Measurements from ENCODE around the gene ZNF286A.
A peak's percentile ranks its signal among the peaks of the same experiment; 100 is the strongest.
"Not testable (repeated sequence)": the region's sequence is repeated elsewhere in the genome, so short reads cannot be mapped to it uniquely, and the experiment has no call there.

ZNF286A gene

DNA sequence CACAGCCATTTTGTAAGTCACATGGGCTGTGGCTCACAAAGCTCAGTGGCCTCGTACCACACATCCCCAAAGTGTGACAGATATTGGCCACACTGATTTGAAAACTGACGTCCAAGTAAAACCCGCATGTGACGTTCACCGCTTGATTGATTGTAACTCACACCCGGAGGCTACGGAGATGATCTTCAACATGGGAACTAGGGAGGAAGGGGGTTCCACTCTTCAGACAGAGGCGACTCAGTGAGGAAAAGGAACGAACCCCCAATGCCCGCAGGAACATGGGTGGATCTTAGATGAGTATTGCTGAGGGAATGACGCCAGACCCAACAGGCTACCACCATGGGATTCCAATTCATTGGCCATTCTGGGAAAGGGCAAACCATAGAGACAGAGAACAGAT lies 39.7 kb downstream of the ZNF286A start:
- not testable (repeated sequence) for H3K27ac ChIP-seq (ENCODE audit: low read depth, low read length); H2BK12ac ChIP-seq (ENCODE audit: low read length); H4K91ac ChIP-seq (ENCODE audit: low read depth, low read length); H3K79me2 ChIP-seq (ENCODE audit: control insufficient read depth, insufficient read depth, low read length, poor library complexity); H3K14ac ChIP-seq (ENCODE audit: low read length); H3K4me3 ChIP-seq (ENCODE audit: low read depth, low read length); H2BK120ac ChIP-seq (ENCODE audit: insufficient read depth, low read length, poor library complexity); H4K12ac ChIP-seq (ENCODE audit: low read depth, low read length); H3K9me3 ChIP-seq (ENCODE audit: insufficient read depth, low read depth, low read length); H2BK5ac ChIP-seq (ENCODE audit: low read depth, low read length, poor library complexity); H3K79me1 ChIP-seq (ENCODE audit: low read length); H3K9ac ChIP-seq (ENCODE audit: low read length); H4K8ac ChIP-seq (ENCODE audit: low read depth, low read length); H3K18ac ChIP-seq (ENCODE audit: low read length); H3K23ac ChIP-seq (ENCODE audit: low read length); H3K4me2 ChIP-seq (ENCODE audit: low read length); H3K4me1 ChIP-seq (ENCODE audit: control insufficient read depth in 1 of 2, insufficient read depth in 2 of 2, low read length in 2 of 2); H2AFZ ChIP-seq (ENCODE audit: insufficient read depth, low read length, poor library complexity); H2AK5ac ChIP-seq (ENCODE audit: low read length); H3K36me3 ChIP-seq (ENCODE audit: control insufficient read depth in 1 of 2, insufficient read depth in 2 of 2, low read length in 2 of 2); H3K4ac ChIP-seq (ENCODE audit: low read depth, low read length); H3K27me3 ChIP-seq (ENCODE audit: insufficient read depth, low read length)
- WGBS (ENCODE audit: extremely low coverage, insufficient coverage, insufficient read length) = no CpG with 5 or more reads among the region's 11 CpGs
- DNase-seq = peak; percentile 11 to 59

DNA sequence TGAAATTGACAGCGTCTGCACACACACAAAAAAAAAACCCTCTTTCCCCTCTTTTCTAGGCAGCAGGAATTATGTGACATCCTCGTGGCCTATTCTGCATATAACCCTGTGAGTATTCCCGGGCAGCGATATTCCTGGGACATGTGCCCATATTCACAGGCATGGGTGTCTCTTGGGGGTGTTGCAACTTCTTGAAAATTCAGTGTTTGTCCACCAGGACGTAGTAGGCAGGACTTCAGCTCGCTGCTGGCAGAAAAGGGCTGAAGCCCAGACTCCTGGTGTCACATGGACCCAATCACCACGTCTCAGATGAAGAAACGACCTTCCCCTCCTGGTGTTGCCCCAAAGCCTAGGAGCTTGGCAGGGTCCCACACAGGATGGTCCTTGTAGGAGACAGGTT lies 40.5 kb downstream of the ZNF286A start:
- not testable (repeated sequence) for H2BK5ac ChIP-seq (ENCODE audit: low read depth, low read length, poor library complexity); H3K18ac ChIP-seq (ENCODE audit: low read length); H4K8ac ChIP-seq (ENCODE audit: low read depth, low read length); H3K36me3 ChIP-seq (ENCODE audit: control insufficient read depth in 1 of 2, insufficient read depth in 2 of 2, low read length in 2 of 2); H3K27ac ChIP-seq (ENCODE audit: low read depth, low read length); H3K23ac ChIP-seq (ENCODE audit: low read length); H3K4me1 ChIP-seq (ENCODE audit: control insufficient read depth in 1 of 2, insufficient read depth in 2 of 2, low read length in 2 of 2); H4K91ac ChIP-seq (ENCODE audit: low read depth, low read length); H3K9ac ChIP-seq (ENCODE audit: low read length); H2AFZ ChIP-seq (ENCODE audit: insufficient read depth, low read length, poor library complexity); H2BK120ac ChIP-seq (ENCODE audit: insufficient read depth, low read length, poor library complexity); H3K79me1 ChIP-seq (ENCODE audit: low read length); H4K12ac ChIP-seq (ENCODE audit: low read depth, low read length); H3K4ac ChIP-seq (ENCODE audit: low read depth, low read length); H2BK12ac ChIP-seq (ENCODE audit: low read length); H3K79me2 ChIP-seq (ENCODE audit: control insufficient read depth, insufficient read depth, low read length, poor library complexity); DNase-seq; H3K14ac ChIP-seq (ENCODE audit: low read length); H2AK5ac ChIP-seq (ENCODE audit: low read length); H3K27me3 ChIP-seq (ENCODE audit: insufficient read depth, low read length); H3K9me3 ChIP-seq (ENCODE audit: insufficient read depth, low read depth, low read length); H3K4me2 ChIP-seq (ENCODE audit: low read length); H3K4me3 ChIP-seq (ENCODE audit: low read depth, low read length)
- no CpG with 5 or more reads among the region's 8 CpGs for WGBS (ENCODE audit: extremely low coverage, insufficient coverage, insufficient read length)

DNA sequence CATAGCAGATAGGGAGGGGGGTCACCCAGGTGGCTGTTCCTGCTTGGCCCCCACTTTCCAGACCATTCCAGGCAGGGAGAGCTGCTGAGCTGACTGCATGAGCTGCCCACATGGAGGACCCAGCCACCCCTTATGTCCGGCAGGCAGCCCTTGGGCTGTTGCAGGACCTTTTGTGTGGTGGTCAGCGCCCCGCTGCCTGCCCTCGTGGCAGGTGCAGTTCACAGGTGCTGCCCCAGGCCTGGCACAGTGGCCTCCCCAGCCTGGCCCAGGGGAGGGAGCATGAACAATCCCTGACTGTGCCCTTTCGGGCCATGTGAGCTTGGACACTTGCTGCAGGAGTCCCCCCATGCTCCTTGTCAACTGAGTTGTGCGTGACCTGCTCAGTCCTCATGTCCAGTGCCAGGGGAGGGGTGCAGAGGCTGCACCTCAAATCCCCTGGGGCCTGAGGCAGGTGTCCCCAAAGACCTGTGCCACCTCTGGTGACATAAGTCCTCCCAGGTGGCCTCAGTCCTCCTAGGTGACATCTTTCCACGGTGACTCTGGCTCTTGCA lies 41.1 kb downstream of the ZNF286A start:
- H4K8ac ChIP-seq (ENCODE audit: low read depth, low read length) = no peak overlapping the region
- H3K79me2 ChIP-seq (ENCODE audit: control insufficient read depth, insufficient read depth, low read length, poor library complexity) = no peaks in the 10 kb centered on the region
- H3K79me1 ChIP-seq (ENCODE audit: low read length) = no peaks in the 10 kb centered on the region
- H2BK5ac ChIP-seq (ENCODE audit: low read depth, low read length, poor library complexity) = no peak overlapping the region
- WGBS (ENCODE audit: extremely low coverage, insufficient coverage, insufficient read length) = no CpG with 5 or more reads among the region's 7 CpGs
- no peak overlapping the region for H3K4me3 ChIP-seq (ENCODE audit: low read depth, low read length)
- no peaks in the 10 kb centered on the region for H3K36me3 ChIP-seq (ENCODE audit: control insufficient read depth in 1 of 2, insufficient read depth in 2 of 2, low read length in 2 of 2)
- H3K27me3 ChIP-seq (ENCODE audit: insufficient read depth, low read length) = no peaks in the 10 kb centered on the region
- H2BK120ac ChIP-seq (ENCODE audit: insufficient read depth, low read length, poor library complexity) = no peak overlapping the region
- H3K18ac ChIP-seq (ENCODE audit: low read length) = no peak overlapping the region
- H3K4me2 ChIP-seq (ENCODE audit: low read length) = no peak overlapping the region
- H4K91ac ChIP-seq (ENCODE audit: low read depth, low read length) = no peak overlapping the region
- H3K4ac ChIP-seq (ENCODE audit: low read depth, low read length) = no peak overlapping the region
- no peak overlapping the region for H4K12ac ChIP-seq (ENCODE audit: low read depth, low read length)
- no peak overlapping the region for H3K9ac ChIP-seq (ENCODE audit: low read length)
- no peaks in the 10 kb centered on the region for H3K4me1 ChIP-seq (ENCODE audit: control insufficient read depth in 1 of 2, insufficient read depth in 2 of 2, low read length in 2 of 2)
- no peak overlapping the region for H3K27ac ChIP-seq (ENCODE audit: low read depth, low read length)
- H3K23ac ChIP-seq (ENCODE audit: low read length) = no peak overlapping the region
- no peak overlapping the region for H2AK5ac ChIP-seq (ENCODE audit: low read length)
- H3K14ac ChIP-seq (ENCODE audit: low read length) = no peak overlapping the region
- DNase-seq = peak in 1 of 2 donors; percentile 37
- H3K9me3 ChIP-seq (ENCODE audit: insufficient read depth, low read depth, low read length) = no peaks in the 10 kb centered on the region
- H2BK12ac ChIP-seq (ENCODE audit: low read length) = no peak overlapping the region
- no peak overlapping the region for H2AFZ ChIP-seq (ENCODE audit: insufficient read depth, low read length, poor library complexity)

DNA sequence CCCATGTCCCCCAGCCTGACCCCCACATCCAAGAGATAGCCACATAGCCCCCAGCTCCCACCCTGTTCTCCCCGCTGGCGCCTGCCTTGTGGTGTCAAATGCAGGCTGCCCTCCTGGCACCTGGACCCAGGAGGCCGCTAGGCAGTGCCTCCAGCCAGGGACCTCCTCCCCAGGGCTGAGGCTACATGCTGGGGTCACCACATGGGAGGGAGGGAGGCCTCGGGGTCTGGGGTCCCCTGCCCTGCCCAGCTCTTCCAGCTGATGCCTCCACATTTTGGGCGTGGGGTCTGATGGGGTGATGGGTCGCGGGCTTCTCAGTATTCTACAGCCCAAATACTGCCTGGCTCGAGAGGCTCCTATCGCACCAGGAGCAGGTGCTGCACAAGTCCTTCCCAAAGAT lies 42.1 kb downstream of the ZNF286A start:
- H3K14ac ChIP-seq (ENCODE audit: low read length) = no peak overlapping the region
- DNase-seq = no peak
- no CpG with 5 or more reads among the region's 9 CpGs for WGBS (ENCODE audit: extremely low coverage, insufficient coverage, insufficient read length)
- H3K79me2 ChIP-seq (ENCODE audit: control insufficient read depth, insufficient read depth, low read length, poor library complexity) = no peaks in the 10 kb centered on the region
- H2AFZ ChIP-seq (ENCODE audit: insufficient read depth, low read length, poor library complexity) = no peak overlapping the region
- H3K9me3 ChIP-seq (ENCODE audit: insufficient read depth, low read depth, low read length) = no peaks in the 10 kb centered on the region
- no peak overlapping the region for H3K23ac ChIP-seq (ENCODE audit: low read length)
- H3K18ac ChIP-seq (ENCODE audit: low read length) = no peak overlapping the region
- no peak overlapping the region for H3K27ac ChIP-seq (ENCODE audit: low read depth, low read length)
- no peak overlapping the region for H3K4ac ChIP-seq (ENCODE audit: low read depth, low read length)
- H3K9ac ChIP-seq (ENCODE audit: low read length) = no peak overlapping the region
- no peaks in the 10 kb centered on the region for H3K36me3 ChIP-seq (ENCODE audit: control insufficient read depth in 1 of 2, insufficient read depth in 2 of 2, low read length in 2 of 2)
- no peak overlapping the region for H2BK5ac ChIP-seq (ENCODE audit: low read depth, low read length, poor library complexity)
- no peak overlapping the region for H2BK12ac ChIP-seq (ENCODE audit: low read length)
- no peak overlapping the region for H3K4me2 ChIP-seq (ENCODE audit: low read length)
- H3K79me1 ChIP-seq (ENCODE audit: low read length) = no peaks in the 10 kb centered on the region
- no peak overlapping the region for H3K4me3 ChIP-seq (ENCODE audit: low read depth, low read length)
- H3K4me1 ChIP-seq (ENCODE audit: control insufficient read depth in 1 of 2, insufficient read depth in 2 of 2, low read length in 2 of 2) = no peaks in the 10 kb centered on the region
- H4K8ac ChIP-seq (ENCODE audit: low read depth, low read length) = no peak overlapping the region
- H2AK5ac ChIP-seq (ENCODE audit: low read length) = no peak overlapping the region
- no peak overlapping the region for H4K91ac ChIP-seq (ENCODE audit: low read depth, low read length)
- no peak overlapping the region for H2BK120ac ChIP-seq (ENCODE audit: insufficient read depth, low read length, poor library complexity)
- H4K12ac ChIP-seq (ENCODE audit: low read depth, low read length) = no peak overlapping the region
- H3K27me3 ChIP-seq (ENCODE audit: insufficient read depth, low read length) = no peaks in the 10 kb centered on the region

All from trophoblast cell (in vitro differentiated cells and primary cell).